Activated CD4-positive, CD25-positive, alpha-beta regulatory T cell treated with anti-CD3 and anti-CD28 coated beads, Interleukin-2, amount 50 U/mL, for 72 hours (primary cell): Measurements from ENCODE around the gene FAM168B.

Experiments used
- DNase-seq: peaks from one replicate; pipeline ENCODE4 v3.0.0; 2021

Gene FAM168B

DNA sequence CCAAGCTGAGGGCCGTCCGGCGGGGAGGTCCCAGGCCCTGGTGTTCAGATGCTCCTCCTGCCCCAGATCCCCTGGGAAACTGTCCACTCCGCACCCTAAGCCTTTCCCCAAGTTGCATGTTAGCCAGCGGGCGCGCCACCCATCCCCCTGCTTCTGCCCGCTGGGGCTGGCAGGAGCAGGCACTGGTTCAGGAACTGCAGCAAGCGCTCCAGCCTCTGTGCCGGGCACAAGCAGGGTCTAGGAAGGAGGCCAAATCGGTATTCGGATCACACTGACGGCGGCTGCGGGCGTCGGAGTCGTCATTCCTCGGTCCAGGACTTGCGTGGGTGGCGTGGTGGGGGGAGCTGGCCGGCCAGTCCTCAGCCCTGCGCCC lies 53.7 kb downstream of the FAM168B start:
- DNase-seq, result no peak

- no peak for DNase-seq
These were observed 54.2 kb downstream of the FAM168B start for GRCh38 chr2:131039101-131039440.

- DNase-seq, result no peak
These were observed 54.8 kb downstream of the FAM168B start for GRCh38 chr2:131038258-131039100.

- DNase-seq, result no peak
These were observed 55.6 kb downstream of the FAM168B start for GRCh38 chr2:131037398-131038257.

GRCh38 chr2:131036696-131037397 lies 56.4 kb downstream of the FAM168B start:
- no peak for DNase-seq

GRCh38 chr2:131036269-131036668 lies 57.0 kb downstream of the FAM168B start:
- DNase-seq, result no peak

- DNase-seq, result no peak
These were observed 57.4 kb downstream of the FAM168B start for GRCh38 chr2:131035826-131036231.

- DNase-seq, result no peak
These were observed 58.0 kb downstream of the FAM168B start for GRCh38 chr2:131035112-131035825.

- no peak for DNase-seq
These were observed 58.9 kb downstream of the FAM168B start for GRCh38 chr2:131034122-131035051.

DNA sequence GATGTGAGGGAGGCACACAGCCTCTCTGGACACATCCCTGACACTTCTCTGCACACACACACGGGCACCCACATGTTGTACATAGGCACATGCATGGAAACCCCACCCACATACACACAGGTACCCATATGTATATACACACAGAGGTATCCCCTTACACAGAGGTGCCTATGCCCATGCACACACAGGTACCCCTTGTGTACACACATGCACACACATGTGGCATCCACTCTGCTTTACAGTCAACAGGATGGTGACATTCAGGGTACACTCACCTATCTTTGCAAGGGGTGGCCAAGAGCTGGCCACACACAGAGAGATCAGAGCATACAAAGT lies 59.5 kb downstream of the FAM168B start:
- no peak for DNase-seq

- no peak for DNase-seq
These were observed 60.8 kb downstream of the FAM168B start for GRCh38 chr2:131032393-131032836.

DNA sequence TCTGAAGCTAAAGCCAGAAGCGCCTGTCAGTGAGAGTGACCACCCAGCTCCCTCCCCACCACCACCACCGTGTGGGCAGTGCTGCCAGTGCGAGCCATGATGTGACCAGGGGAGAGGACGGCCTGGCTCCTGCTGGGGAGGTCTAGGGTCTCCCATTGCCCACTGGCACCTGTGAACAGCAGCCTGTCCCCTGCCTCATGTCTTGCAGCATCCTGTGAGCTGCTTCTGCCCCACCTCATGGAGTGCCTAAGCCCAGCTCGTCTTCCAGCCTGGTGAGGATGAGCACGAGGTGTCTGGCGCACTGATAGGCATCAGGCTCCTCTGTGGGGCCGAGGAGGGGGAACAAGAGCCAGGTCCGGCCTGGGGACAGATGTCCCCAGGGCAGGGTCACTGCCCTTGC lies 61.4 kb downstream of the FAM168B start:
- DNase-seq, result no peak

DNA sequence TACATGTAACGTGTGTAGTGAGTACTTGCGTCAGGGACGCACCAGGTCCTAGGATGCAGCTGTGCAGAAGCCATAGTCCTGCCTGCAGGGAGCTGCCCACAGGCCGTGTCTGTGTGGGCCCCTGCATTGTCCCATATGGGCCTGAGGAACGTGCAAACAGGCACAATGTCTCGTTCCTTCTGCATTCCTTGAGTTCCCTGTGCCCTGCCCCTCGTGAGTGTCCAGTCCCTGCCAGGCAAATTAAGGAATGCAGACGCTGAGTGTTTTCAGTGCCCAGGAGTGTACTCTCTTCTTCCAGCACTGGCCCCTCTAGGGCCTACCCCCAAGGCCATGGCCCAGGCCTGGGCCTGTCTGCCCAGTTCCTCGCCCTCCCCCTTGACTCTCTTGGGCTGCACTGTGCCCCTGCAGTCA lies 61.8 kb downstream of the FAM168B start:
- no peak for DNase-seq

DNA sequence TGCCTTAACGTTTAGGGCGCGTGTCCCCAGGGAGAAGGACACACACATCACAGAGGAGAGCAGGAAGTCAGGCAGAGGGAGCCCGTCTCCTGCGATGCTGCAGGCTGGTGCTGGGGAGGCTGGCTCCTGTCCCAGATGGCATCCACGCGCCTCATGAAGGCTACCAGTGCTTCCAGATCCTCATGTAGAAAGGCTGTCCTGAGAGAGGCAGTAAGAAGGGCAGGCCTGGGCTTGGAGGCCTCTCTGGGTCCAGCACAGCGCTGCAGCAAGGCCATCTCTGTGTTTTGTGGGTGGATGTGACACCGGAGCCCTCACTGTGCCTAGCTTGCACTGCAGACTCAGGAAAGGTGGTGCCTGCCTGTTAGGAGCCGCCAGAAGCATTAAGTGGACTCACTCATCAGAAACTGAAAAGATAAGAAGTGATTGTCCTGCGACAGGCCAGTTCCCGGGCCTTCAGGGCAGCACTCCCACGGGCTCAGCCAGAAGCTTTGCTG lies 62.7 kb downstream of the FAM168B start:
- DNase-seq, result no peak

- no peak for DNase-seq
These were observed 63.4 kb downstream of the FAM168B start for GRCh38 chr2:131029812-131030211.

DNA sequence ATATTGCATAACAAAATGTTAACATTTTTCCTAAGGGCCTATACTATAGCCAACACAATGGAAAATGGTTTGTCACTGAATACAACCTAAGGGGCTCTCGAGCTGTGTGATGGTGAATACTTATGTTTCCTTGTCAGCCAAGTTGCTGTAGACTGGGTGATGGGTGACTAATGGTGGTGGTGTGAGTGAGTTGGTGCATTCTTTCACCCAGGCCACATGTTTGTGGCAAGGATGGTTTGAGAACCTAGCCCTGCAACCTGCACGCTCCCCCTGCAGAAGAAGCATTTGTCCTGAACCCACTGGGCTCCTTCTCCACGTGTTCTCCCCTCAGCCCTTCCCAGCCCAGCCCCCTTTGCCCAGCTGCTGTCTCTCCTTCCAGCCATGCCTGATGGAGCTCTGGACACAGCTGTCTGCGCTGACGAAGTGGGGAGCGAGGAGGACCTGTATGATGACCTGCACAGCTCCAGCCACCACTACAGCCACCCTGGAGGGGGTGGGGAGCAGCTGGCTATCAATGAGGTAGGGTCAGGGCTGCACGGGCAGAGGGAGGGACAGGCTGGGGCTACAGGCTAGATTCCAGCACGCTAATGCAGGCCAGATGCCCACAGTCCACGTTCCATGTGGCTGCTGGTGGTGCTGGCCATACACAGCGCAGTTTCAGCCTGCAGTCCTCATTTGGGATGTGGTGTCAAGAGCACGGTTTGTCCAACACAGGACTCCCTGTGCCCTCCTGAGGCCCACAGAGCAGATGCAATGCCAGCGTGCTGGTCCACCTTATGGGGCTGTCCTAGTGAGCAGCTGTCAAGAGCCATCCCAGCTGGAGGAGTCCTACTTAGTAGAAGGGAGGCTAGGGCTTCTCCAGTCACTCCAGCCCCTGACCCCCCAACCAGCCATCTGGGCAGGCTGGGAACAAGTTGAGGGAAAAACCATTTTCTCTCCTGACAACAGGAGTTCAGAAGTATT lies 65.4 kb downstream of the FAM168B start:
- no peak for DNase-seq

- DNase-seq, result no peak
These were observed 66.3 kb downstream of the FAM168B start for GRCh38 chr2:131026919-131027318.

- no peak for DNase-seq
These were observed 69.5 kb downstream of the FAM168B start for GRCh38 chr2:131023758-131024157.

GRCh38 chr2:131022731-131023130 lies 70.5 kb downstream of the FAM168B start:
- DNase-seq, result no peak
